ENCODE data around the gene LRCH1.

Gene LRCH1

DNA sequence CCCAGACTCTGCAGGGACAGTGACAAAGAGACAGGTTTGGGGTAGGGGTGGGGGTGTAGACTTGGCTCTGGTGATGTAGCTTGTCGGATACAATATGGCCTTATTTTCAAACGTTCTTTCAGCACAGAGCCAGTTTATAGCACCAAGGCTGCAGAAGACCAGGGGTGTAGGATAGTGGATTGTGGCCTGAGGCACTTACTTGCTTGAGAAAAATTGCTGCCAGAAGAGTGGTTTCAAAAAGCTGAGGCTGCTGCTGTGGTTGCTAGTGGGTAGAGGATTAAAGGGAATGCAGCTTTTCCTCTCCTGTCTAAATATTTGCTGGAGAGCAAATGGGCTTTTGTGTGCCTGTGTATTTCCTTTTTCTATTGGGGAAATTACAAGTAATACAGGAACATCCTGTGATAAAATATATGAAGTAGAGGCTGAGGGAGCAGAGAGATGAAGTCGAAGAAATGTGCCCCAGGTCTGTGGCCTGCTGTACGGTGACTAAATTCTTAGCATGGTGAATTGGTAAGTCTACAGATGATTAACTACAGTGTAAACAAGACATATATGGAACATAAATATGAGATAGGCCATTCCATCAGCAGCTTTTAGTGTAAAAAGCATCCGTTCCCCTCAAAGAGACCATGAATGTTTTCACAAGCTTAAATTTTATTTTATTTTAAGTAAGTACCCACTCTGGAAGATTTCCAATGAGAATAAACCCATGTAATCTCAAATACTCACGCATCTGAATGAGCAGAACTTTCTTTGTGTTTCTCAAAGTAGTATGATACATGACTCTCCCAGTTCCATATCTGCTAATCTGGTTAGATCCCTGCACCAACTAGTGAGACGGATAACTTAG is 112.9 kb downstream of the LRCH1 start:
- no peak for DNase-seq (ENCODE audit: low spot score)

DNA sequence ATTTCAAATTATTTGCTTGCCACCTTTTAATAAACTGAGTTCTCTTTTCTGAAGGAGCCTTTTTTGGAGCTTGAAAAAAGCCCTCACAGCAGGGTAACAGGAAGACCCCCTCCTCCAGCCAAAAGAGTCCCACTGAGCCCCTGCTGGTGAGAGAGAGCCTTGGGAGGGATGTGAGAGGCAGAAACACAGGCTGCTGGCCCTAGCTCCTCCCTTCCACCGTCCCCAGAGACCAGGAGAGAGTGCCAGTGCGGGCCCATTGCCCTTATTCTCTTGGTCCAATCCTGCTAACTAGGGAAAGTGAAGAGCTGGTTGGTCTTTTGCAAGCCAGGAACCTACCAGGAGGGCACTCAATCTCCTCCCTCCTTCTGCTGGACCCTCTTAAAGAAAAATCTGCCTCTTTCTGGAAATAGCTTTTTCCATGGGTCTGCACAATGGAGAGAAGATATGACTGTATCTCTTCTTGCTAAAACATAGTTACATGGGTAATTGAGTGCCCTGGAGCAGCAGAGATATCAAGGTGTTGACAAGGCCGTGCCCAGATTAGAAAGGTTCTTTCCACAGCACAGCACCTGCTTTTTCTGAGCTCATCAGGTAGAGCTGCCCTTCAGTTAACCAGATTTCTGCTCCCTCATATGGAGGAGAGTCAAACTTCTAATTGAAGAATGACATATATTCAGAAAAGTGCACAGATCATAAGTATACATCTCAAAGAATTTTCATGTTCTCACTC is 113.9 kb downstream of the LRCH1 start:
- DNase-seq (ENCODE audit: low spot score) = no peak

DNA sequence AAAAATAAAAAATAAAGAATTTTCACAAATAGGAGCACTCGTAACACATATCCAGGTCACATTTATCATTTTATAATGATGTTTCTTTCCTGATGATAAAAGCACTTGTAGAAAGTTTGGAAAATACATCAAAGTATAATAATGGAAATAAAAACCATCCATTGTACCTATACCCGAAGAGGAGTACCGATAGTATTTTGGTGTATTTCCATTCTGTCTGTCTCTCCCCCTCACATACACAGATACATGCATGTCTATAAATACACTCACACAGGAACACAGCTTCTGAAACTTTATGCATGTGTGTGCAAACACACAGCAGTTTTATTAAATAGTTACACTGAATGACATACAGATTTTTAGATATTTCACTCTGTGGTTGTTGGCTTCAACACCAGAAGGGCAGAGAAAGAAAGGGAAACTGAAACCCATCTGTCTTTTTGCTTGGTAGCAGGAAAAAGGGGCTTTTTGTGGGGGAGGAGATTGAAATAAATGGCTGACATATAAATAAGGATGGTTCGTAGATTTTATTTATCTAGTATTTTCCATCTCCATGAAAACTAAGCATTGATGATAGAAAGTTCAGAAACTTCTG is 114.8 kb downstream of the LRCH1 start:
- DNase-seq (ENCODE audit: low spot score) = no peak

DNA sequence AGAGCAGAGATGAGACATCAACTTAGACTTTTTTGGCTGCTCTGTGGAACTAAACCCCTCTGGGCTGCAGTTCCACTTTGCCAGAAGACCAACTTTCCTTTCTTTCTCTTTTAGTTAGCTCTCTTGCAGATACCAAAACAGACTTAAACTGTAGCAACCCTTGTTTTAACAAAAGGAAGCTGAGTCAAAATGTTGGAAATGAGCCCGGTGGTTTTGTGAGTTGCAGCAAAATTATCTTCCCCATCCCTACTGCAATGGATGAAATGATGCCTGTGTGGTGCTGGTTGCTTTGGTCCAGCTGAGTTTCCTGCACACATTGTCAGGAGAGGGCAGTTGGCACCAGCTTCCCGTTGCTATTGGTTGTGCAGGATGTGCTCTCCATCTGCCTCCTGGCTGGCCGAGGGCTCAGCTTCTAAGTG is 115.3 kb downstream of the LRCH1 start:
- DNase-seq (ENCODE audit: low spot score) = no peak

DNA sequence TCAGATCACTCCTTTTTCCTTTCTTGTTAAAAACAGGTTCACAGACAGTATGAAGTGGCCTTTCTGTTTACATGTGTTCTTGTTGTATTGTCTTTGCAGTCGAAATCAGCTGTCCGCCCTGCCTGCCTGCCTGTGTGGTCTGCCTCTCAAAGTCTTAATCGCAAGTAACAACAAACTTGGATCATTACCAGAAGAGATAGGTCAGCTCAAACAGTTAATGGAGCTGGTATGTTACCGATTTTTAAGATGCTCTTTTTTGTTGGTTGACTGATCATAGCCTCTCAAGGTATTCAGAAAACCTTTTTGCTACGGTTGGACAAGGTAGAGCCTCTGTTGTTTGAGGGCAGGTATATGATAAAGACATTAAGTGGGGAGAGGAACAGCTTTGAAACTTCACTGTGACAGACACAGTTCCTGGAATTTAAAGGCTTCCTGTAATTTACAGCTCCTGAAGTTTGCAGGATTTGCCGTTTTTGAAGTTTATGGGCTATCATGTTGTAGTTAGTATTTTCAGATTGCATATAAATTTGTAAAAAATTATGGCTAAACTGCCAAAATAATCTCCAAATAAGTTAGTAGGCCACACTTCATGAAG is 116.1 kb downstream of the LRCH1 start:
- no peak for DNase-seq (ENCODE audit: low spot score)

DNA sequence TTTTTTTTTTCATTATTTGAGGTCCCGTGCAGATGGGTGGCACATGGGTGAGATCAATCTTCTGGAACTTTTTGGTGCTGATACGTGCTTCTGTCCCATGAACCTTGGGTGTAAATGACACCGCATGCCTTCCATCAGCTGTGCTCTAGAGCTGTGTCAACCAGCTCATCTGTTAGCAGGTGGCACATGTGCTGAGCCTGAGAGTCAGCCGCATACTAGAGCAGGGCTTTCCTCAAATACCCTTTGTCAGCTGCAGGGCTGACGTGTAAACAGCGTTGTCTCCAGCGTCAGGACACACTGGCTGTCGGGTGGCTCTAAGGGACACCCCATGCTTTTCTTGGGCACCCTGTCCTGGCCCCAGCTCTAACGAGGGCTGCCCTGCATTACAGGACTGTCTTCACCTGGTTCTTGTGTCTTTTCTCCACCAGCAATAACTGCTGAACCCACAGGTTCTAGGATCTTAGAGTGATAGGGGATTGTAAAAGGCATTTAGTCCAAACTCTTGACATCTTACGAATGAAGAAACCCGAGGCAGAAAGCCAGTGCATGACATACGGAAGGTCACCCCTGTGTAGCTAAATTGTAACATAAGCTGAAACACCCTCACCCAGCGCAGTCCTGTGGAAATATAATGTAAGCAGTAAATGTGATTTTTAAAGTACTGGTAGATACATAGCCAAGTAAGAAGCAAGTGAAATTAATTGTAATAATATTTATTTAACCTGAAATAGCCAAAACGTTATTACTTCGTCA is 119.5 kb downstream of the LRCH1 start:
- DNase-seq (ENCODE audit: low spot score) = no peak

DNA sequence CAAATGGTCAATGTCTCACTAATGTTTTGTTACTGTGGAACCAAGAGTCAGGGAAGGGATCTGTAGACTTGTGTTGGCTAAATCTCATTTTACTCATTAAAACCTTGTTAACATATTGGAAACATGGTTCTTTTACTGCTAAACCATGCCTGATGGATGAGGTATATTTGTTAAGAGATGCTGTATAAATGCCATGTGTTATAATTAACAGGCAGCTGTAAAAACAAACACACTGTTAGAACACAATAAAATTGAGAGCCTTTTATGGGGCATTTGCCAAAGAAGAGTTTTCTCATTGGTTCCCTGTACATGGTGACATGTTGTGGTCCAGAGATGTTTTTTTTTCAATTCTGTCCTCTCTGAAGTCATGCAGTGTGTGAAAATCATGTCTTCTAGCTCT is 122.0 kb downstream of the LRCH1 start:
- no peak for DNase-seq (ENCODE audit: low spot score)

DNA sequence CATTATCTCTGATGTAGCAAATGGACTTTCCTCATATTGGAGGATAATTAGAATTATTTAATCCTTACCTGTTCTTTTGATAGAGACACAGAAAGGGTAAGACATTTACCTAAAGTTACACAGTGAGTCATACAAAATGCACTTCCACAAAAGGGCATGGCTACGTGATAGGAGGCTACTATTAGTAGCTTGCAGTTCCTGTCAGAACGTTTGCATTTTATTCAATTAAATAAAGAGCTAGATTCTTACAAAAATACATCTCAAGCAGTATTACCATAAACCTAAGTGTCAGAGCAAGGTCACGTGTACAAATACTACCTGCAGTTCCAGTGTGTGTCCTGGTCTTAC is 123.4 kb downstream of the LRCH1 start:
- no peak for DNase-seq (ENCODE audit: low spot score)

DNA sequence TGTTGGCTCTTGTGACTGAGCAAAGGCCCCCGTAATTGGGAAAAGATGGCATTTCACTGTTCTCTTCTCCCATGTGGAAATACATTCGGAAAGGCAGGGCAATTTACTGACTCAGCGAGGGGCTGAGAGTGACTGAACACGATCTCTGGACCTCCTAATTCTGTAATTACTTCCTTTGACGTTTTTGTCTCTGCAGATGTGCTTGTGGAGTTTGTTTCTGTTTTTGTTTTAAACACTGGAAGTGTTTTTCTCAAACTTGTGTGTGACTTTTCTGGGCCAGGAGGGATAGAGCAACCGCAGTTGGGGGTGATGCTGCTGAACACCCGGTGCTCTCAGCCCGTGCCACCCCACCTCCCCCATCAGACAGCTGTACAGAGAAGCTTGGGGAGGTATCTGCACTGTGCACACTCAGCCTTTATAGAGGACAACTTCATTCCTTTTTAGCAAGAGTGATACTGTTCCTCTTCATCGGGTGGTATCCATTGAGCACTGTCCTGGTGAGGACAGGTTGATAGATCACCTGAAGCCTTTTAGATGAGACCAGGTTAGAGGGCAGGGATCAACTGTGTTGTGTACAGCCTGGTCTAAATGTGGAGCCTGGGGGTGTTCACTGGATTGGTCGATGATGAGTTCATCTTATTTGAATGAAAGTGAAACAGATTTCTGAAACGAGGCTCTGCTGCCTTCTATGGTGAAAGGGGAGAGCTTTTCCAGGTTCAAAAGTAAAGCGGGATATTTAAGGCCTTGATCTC is 126.6 kb downstream of the LRCH1 start:
- no peak for DNase-seq (ENCODE audit: low spot score)

DNA sequence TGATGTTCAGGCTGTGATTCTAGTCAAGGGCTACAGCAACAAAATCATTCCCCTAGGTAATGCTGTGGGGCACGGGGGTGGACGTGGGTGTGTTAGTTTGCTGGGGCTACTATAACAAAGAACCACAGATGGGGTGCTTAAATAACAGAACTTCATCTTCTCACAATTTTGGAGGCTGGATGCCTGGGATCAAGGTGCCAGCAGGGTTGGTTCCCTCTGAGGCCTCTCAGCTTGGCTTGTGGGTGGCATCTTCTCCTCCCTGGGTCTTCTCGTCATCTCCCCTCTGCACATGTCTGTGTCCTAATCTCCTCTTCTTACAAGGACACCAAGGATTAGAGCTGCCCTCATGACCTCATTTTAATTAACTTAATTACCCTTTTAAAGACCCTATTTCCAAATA is 129.0 kb downstream of the LRCH1 start:
- no peak for DNase-seq (ENCODE audit: low spot score)

DNA sequence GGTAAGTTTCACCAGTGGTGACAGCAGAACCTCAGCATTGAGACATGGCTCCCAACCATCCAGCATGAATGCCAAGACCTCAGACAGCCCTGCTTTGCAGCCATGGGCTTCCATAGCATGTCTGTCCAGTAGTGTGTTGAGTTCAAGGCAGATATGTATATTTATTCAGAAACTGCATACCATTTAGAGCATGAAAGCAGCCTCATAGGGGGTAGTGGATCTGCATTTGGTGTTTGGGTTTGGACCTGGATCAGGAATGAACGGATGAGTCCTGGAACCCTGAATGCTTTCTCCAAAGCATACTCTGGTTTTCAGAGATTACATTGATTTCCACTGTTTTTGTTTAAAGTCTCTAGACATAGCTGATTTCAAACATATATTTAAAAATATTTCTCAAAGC is 129.7 kb downstream of the LRCH1 start:
- no peak for DNase-seq (ENCODE audit: low spot score)

DNA sequence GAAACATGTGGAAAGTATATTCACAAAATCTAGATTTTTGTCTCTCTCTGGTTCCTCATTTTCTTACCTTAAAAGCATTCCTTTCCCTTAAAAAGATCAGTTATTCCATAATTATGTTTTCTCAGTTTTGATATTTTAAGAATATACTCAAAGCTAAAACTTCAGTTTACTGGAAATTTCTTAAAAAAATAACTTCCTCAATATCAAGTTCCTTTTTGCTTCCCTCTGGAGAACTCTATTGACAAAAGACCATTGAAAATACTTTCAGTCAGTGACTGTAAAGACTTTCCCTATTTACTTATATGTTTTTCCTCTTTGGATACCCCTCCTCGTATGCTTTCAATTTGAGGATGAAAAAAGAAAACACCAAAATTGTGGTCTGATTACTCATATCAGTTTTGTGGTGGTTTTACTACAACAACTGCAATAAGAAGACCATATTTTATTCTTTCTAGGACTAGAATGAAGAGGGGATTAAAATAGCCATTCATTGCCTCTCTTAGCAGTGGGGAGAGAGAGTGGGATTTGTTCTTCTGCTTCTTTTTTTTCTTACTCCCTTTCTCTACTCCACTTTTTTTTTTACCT is 130.8 kb downstream of the LRCH1 start:
- no peak for DNase-seq (ENCODE audit: low spot score)

DNA sequence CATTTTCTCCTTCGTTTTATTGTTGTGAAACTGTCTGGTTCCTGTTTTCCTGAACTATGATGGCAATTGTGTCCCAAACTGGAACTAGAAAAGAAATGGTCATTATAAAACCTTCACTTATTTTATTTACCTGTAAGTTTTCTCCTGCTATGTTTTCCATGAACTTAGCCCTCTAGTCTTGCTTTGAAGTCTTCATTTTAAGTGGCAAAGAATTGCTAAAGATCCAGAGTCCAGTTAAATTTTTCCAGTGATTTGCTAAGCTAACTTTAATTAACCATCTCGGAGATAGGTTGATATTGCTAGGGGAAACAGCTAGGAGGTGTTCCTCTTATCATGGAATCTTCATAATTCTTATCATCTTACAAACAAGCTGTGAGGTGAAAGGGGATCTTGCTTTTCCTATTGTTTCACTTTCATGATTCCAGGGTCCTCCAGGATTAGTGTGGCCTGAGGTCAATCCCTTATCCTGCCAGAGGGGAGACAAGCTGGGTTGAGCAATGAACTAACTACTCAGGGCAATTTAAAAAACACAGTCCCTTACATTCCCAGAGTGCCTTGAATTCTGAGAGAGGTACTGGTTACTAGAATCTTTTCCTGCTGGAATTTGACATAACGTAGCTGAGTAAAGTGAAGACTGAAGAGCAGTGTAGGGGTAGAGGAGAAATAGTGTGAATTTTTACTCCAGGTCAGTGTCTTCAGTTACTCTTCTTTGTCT is 131.5 kb downstream of the LRCH1 start:
- no peak for DNase-seq (ENCODE audit: low spot score)

DNA sequence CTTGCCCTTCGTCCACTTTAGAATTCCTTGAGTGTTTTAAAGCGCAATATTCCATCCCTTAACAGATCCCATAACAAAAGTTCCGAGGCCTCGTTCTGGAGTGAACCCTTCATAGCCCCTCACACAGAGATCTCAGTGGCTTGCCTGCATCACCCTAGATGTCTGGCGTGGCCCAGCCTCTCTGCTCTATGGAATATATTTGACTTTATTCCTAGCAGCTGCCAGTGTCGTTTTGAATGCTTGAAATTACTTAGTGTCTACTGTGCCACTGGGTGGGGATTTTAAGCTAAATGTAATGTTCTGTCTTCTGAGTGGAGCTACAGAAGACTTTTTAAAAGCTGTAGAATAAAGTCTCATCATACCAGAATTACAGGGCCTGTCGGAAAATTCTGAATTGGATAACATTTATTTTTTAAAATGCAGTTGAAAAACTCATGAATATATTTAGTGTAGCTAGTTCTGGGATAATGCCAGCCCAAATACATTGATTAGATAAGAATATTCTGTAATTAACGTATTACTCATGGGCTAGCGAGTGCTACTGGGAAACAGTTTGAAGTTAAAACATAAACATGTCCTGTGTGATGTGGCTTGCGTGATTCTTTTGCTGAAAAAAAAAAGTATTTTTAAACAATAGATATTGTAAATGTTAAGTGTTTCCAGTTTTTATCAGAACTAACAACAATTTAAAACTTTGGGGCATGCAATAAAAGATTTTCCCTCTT is 132.2 kb downstream of the LRCH1 start:
- no peak for DNase-seq (ENCODE audit: low spot score)

DNA sequence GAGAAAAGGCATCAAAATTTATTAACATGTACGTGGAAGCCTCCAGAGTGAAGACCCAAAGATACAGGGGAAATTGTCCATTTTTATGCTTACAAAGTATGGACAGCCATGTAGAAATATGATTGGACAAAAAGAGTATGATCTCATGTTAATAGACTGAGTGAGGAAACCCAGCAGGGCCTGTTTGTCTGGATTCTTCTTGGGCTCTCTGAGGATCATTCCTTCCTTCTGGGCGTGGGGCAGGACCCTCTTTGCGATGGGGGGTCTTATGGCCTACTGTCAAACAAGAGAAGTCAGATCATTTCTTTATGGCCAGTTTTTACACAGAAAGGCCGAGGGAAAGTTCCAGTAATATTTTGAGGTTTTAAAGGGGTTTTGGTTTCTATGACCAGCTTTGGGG is 133.2 kb downstream of the LRCH1 start:
- DNase-seq (ENCODE audit: low spot score) = no peak

DNA sequence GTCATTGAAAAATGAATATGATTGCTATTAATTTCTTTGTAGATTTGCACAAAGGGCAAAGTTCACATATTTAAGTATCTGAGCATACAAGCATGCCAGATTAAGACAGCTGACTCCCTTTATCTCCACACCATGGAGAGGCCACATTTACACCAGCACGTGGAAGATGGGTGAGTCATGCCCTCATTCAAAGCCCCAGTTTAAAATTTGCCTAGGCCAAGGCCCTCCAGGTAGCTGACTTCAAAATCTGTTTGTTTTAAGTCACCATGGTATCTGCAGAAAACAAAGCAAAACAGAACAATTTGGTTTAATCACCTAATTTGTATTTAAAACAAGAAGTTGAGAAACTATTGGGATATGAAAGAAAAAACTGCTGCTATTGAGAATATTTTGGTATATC is 134.8 kb downstream of the LRCH1 start:
- DNase-seq (ENCODE audit: low spot score) = peak; percentile 29

DNA sequence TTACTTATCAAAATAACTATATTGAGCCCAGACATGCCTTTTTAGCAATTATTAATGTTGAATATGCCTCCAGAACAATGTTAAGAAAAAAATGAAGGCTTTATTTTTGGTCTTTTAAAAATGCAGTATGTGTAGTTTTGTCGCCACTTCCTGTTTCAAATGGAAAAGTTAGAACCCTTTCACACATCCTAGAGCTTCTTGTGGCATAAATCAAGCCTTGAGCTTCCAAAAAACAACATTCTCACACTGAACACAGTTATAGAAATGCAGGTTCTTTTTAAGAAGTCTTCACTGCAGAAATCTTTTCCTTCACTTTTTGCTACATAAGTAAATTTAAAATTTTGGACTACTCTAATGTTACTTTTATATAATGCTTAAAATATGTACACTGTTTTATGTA is 135.3 kb downstream of the LRCH1 start:
- DNase-seq (ENCODE audit: low spot score) = no peak

DNA sequence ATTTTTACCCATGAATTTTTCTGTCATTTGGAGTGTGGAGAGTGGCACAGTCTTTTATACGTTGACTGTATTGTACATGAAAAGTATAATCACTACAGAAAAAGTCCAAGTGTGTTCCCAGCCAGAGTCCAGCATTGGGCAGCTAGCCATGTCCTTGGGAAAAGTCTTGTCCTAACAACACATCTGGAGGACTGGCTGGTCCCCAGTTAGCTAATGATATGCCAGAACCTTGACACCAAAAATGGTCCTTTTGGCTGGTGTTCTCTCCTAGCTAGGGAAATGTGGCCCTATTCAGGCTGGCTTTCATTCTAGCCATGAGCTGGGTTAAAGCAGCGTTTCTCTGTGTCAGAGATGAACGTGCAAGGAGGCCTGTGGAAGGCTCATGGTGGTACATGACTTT is 145.0 kb downstream of the LRCH1 start:
- DNase-seq (ENCODE audit: low spot score) = no peak

DNA sequence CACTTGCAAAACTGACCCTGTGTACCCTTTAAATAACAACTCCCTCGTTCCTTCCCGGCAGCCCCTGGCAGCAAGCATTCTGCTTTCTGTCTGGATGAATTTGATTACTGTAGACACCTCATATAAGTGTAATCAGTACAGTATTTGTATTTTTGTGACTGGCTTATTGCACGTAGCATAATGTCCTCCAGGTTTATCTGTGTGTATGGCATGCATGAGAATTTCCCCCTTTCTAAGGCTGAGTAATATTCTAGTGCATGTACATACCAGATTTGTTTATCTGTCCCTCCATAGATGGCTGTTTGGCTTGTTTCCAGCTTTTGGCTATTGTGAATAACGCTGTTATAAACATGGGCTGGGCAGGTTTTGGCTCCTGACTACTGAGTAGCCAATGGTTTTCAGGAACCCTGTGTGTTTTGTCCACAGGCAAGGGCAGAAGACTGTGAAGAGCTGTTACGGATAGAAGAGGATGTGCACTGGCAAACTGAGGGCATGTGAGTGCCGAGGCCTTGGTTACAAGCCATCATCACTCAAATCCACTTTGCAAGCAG is 146.0 kb downstream of the LRCH1 start:
- DNase-seq (ENCODE audit: low spot score) = peak; percentile 35
